NCI-H187 treated with DMSO at 0.1 percent for 48 hours (cell line): ENCODE results near the gene DHX40.
"Not testable (repeated sequence)": the region's sequence is repeated elsewhere in the genome, so short reads cannot be mapped to it uniquely, and the experiment has no call there.

Source experiments
- DNase-seq: peaks from one replicate; lab custom pipeline; 2025; lab: John Stamatoyannopoulos, UW

The DHX40 gene

DNA sequence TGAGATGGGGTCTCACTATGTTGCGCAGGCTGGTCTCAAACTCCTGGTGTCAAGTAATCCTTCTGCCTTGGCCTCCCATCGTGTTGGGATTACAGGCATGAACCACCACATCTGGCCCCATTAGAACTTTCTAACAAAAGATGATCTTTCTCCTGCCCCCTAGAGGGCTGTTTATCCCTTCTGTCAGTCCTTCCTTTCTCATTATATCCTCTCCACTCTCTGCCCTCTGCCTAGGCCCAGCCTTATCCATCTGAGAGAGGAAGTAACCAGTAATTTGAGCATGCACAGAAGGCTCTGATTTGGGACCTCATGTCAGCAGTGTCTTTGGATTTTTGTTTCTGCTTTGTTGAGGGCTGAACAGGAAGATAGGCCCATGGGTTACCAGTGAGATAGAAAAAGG lies 4.4 kb upstream of the DHX40 start:
- DNase-seq = no peak

GRCh38 chr17:59565959-59566324 lies 532 bp downstream of the DHX40 start:
- DNase-seq = no peak

- not testable (repeated sequence) for DNase-seq
Measured at GRCh38 chr17:59569151-59569550, 3.7 kb downstream of the DHX40 start.

GRCh38 chr17:59572301-59572924 lies 7.0 kb downstream of the DHX40 start:
- no peak for DNase-seq

GRCh38 chr17:59584168-59584567 lies 18.8 kb downstream of the DHX40 start:
- not testable (repeated sequence) for DNase-seq

DNA sequence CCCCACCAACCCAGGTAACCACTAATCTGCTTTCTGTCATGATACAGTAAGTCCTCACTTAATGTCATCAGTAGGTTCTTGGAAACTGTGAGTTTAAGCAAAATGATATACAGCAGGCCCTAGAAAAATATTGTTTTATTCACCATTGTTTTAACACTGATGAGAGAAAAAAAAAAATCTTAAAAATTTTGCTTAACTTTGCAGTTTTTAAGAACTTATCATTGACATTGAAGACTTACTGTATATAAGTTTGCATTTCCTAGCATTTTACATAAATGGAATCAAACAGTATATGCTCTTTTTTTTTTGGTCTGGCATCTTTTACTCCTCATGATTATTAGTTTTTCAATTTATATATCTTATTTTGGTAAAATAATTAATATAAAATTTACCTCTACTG lies 34.8 kb downstream of the DHX40 start:
- no peak for DNase-seq

- DNase-seq = no peak
Measured at GRCh38 chr17:59601130-59601529, 35.7 kb downstream of the DHX40 start.

GRCh38 chr17:59607061-59607460 lies 41.7 kb downstream of the DHX40 start:
- no peak for DNase-seq

DNA sequence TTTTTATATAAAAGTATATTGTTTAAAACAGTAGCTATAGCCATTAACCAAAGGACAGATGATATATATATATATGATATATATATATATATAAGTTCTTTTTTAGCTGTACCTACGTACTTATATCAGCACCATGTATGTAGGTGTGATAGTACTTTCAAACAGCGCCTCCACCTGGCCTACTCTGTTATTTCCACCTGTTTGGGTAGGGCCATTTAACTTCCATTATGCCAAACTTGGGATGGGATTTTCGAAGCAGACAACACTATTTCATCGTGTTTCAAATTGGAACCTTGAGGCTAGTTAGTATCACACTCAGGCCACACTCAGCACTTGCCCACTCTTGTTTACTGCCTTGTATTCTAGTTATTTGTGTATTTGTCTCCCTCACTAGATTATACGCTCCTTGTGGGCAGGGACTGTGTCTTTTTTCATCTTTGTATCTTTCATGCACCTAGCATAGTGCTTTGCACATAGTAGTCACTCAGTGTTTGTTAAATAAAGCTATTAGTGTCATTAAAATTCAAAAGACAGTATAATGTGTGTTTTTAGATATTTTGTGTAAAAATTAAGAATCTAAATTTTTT lies 42.5 kb downstream of the DHX40 start:
- no peak for DNase-seq

DNA sequence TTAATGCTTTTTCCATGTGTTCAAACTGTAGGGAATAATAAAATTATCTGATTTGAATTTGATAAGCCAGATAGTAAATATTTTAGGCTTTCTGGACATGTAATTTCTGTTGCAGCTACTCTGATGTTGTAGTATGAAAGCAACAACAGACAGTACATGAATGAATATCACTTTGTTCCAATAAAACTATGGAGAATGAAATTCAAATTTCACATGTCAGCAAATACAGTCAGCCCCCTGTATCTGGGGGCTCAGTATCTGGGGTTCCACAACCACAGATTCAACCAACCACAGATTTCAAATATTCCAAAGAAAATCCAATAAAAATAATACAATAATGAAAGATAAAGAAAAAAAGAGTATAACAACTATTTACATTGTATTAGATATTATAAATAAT lies 46.1 kb downstream of the DHX40 start:
- DNase-seq = no peak

DNA sequence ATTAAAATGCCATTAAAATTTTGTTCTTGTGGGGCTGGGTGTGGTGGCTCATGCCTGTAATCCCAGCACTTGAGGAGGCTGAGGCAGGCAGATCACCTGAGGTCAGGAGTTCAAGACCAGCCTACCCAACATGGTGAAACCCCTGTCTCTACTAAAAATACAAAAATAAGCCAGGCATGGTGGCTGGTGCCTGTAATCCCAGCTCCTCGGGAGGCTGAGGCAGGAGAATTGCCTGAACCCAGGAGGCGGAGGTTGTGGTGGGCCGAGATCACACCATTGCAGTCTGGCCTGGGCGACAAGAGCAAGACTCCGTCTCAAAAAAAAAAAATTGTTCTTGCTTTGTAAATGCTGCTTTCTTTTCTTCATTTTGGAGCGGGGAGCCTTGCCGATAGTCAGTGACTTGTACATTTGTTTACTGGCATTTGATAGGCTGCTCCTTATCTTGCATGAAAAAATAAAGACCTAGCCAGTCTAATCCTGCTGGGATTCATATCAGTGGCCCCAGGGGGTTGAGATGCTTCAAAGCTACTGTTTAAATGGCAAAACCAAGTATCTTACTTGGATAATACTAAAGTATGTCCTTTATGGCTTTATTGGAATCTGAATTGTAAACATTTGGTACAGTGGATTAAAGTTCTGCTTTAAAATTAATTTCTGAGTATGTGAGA lies 51.0 kb downstream of the DHX40 start:
- no peak for DNase-seq

- no peak for DNase-seq
Measured at GRCh38 chr17:59617156-59617732, 51.8 kb downstream of the DHX40 start.

DNA sequence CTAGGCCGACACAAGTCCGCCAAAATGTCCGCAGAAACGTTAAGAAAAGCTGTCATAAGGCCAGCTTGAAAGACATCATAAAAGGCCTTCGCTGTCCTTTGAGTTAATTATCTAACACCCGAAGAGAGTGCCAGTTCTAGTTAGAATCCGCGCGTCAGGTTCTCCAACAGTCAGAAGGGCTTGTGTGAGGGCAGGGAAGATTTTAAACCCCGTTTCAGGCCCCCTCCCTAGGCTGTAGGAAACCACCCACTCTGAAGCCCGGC lies 53.6 kb downstream of the DHX40 start:
- no peak for DNase-seq

DNA sequence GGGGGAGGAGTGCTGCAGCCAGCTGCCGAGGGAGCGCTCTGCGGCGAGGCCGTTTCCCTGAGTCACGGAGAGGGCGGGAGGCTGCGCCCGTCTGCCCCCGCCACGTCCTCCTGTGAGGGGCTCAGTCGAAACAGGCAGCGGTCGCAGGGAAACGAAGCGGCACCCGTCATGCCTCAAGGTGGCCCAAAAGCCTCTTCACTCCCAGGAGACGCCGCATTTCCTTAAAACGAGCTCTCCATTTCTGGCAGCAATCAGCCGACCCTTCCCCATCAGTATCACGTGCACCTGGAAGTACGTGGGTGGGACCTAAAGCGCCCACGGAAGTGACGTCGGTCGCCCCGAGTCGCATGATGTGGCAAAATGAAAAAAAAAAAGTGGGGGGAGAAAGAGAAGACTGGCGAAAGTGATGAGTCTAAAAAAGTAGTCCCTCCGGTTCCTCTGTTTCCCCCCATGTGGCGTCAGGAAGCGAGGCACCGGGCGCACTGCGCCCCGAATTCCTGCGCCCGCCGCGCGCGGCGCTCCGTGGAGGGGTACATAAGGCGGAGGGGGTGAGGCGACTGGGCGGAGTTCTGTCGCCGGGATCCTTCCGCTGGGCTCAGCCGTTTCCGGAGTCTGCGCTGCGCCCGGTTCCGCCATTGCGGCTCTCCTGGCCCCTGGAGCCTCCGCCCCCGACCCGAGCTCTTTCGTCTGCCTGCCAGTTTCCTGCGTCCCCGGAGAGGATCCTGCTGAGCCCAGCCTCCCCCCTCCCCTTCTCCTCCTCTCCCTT lies 54.1 kb downstream of the DHX40 start, which contains the start of gene CLTC:
CLTC (plus strand) TSS at position 598 of the 766 bp plus-strand sequence. CDS start 237 bp downstream, outside the sequence.
- peak; percentile 50 for DNase-seq

- no peak for DNase-seq
Measured at GRCh38 chr17:59620064-59620359, 54.6 kb downstream of the DHX40 start.

DNA sequence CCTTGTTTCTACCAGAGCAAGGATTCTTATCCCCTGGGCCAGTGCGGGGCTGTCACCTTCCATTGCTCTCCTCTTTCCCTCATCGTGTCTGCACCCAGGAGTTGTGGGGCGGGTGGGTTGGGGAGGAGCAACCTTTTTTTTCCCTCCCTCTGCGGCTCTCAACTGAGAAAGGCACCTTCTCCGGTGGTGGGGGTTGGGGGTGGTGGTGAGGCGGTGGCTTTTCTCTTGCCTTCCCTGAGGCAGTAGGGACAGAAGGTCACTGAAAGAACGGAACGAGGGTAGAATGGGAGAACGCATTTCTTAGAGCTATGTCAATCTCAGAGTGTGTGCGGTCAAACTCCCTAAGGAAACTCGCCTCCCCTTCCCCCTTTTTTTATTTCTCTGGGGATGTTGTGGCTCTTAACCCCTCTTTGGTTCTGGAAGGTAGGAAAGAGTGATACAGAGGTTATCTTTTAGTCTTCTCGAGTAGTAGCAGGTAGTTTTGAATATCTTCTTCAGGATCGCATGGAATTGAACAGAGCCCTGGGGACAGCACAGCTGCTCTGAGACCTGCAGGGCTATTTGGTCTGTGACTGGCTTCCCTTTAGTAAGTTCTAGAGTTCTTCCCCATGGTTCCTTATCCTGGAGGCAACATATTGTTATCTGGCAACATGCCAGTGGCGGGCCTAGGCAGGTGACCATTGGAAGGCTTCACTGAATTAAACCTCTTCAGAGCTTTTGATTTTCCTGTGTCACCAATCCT lies 55.3 kb downstream of the DHX40 start:
- no peak for DNase-seq

GRCh38 chr17:59621771-59622170 lies 56.4 kb downstream of the DHX40 start:
- DNase-seq = no peak

- DNase-seq = no peak
Measured at GRCh38 chr17:59623151-59623550, 57.7 kb downstream of the DHX40 start.

- DNase-seq = no peak
Measured at GRCh38 chr17:59626756-59627155, 61.3 kb downstream of the DHX40 start.

DNA sequence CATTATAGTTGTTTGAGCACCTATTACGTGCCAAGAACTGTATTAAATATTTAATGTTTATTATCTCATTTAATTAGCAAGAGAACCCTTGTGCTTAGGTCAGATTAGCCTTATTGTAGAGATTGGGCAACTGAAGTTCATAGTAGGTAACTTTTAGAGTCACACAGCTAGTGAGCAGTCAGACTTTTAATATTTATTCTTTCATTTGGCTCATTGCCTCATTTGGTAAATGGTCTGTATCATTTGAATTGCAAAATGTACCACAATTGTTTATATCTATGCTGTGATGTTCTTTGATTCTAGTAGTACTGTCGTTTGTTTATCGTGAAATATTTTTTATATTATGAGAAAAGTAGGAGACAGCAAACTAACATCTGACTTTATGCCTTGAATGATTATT lies 61.9 kb downstream of the DHX40 start:
- no peak for DNase-seq

GRCh38 chr17:59627770-59628171 lies 62.4 kb downstream of the DHX40 start:
- DNase-seq = no peak

GRCh38 chr17:59629174-59629573 lies 63.8 kb downstream of the DHX40 start:
- DNase-seq = no peak
